Lower leg skin (tissue), 4 donors: ENCODE results near the gene TOP3B. TPM values are rescaled to one million over a fixed set of nuclear protein-coding genes. Genes with fewer than 3 reads are reported as not detected.

ENCODE experiments used
- DNase-seq, 2 donors: peaks; one replicate each; pipeline ENCODE4 v3.0.0-alpha.2; 2019; ENCODE audit warnings: low spot score in 2 of 2
- H3K4me3 ChIP-seq: fragments of 200-600 bp; sonication (generic); 2 replicates; pipeline ENCODE4 v1.5.1; 2017; ENCODE audit warnings: mild to moderate bottlenecking, low read depth; ENCODE audit not compliant: poor library complexity, severe bottlenecking
- CTCF ChIP-seq, 3 donors: fragments of 450-650 bp; IDR thresholded peaks; one replicate each; pipeline ENCODE4 v1.5.1; 2016; ENCODE audit warnings: antibody characterized with exemption in 3 of 3, mild to moderate bottlenecking in 3 of 3, moderate library complexity in 2 of 3
- POLR2A ChIP-seq, 2 donors: fragments of 450-650 bp; IDR thresholded peaks; one replicate each; pipeline ENCODE4 v1.6.1; 2016 to 2017; ENCODE audit warnings: antibody characterized with exemption in 2 of 2, mild to moderate bottlenecking in 1 of 2, moderate library complexity in 1 of 2
- WGBS, 2 donors: methylation state at CpG; one replicate each; pipeline ENCODE4 v1.1.5; 2018; 5-methylcytosine and 5-hydroxymethylcytosine counted together
- intact Hi-C: fragments of 100-400 bp; cut with DNase I; formaldehyde crosslinking; loops from one replicate; pipeline ENCODE4 v1.15.0; 2023; ENCODE audit warnings: low total_unique reads
- total RNA-seq, 4 donors: library from RNA; depleted of rRNA; stranded (reverse); fragments of >200 nt; gene quantifications; one replicate each; pipeline ENCODE4 v1.1.0, GENCODE V29; 2016

The TOP3B gene
- total RNA-seq, 4 donors from 2014 or later = 23.6 to 53.6 (median 29.7) TPM

DNA sequence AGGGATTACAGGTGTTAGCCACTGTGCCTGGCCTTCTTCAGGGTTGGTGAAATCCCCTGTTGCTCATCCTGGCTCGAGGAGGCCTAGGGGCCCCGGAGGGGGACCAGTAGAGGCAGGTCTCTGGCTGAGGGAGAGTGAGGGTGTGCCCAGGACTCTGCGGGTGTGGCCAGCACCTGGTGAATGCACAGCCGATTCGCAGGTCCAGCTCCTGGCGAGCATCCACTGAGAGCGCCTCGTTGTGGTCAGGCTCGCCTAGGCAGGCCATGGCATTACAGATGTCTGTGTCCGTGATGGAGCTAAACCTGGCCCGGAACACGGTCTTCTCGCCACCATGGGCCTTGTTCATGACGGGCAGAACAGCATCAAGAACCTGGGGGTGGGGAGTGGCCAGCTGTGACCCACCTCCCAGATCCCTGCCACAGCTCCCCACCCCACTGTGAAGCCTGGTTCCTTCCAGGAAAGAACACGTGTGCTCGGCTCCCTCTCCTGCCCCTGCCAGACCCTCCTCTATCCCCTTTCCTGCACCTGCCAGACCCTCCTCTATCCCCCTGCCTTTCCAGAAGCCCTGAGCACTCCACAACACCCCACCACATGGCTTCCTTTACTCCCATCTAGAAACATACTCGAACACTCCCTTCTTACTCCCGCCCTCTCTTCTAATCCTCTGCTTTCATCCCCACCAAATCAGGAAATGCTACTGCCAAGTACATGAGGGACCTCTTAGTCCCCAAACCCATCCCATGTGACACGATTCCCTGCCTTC lies 12.4 kb downstream of the TOP3B start:
- H3K4me3 ChIP-seq = no peak overlapping the region
- TF ChIP-seq POLR2A (IDR thresholded peaks at IDR 0.05) (no peak), CTCF (IDR thresholded peaks at IDR 0.05) (no peak)
- intact Hi-C loops = no loop called here
- no peak for DNase-seq
- WGBS, 2 donors = 69 to 77% methylated on average over 13 to 17 of the region's 19 CpGs

GRCh38 chr22:21968452-21969129 lies 14.0 kb downstream of the TOP3B start:
- 94 to 96% methylated on average over 5 of the region's 5 CpGs for WGBS, 2 donors
- intact Hi-C loops = no loop called here
- DNase-seq = no peak
- no peak overlapping the region for H3K4me3 ChIP-seq
- TF ChIP-seq CTCF (IDR thresholded peaks at IDR 0.05) (no peak), POLR2A (IDR thresholded peaks at IDR 0.05) (no peak)

DNA sequence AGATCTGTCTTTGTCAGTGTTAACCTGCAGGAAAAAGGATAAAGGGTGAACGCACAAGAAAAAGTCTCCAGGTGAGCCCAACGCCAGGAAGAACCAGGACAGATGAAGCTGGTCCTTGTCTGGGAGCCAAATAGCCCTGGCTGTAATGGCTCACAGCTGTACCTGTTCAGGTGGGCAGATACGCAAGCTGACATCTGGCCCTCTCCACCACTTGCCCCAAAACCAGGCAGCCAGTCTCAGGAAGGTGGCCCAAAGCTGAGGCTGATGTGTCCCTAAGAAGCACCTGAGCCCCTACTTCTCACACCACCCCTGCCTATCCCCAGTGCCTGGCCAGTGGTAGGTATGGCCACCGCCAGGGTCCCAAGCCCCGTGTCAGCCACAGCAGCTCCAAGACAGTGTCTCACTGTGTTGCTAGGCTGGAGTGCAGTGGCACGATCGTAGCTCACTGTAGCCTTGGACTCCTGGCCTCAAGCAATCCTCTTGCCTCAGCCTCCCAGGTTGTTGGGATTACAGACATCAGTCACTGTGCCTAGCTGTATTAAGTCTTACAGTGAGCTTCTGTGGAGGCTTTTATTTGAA lies 14.8 kb downstream of the TOP3B start:
- 87 to 94% methylated on average over 7 of the region's 7 CpGs for WGBS, 2 donors
- TF ChIP-seq POLR2A (IDR thresholded peaks at IDR 0.05) (no peak), CTCF (IDR thresholded peaks at IDR 0.05) (no peak)
- intact Hi-C loops = no loop called here
- no peak for DNase-seq
- no peak overlapping the region for H3K4me3 ChIP-seq

- intact Hi-C loops = no loop called here
- TF ChIP-seq CTCF (IDR thresholded peaks at IDR 0.05) = no peak
- no peak for TF ChIP-seq POLR2A (IDR thresholded peaks at IDR 0.05)
- DNase-seq = no peak
- H3K4me3 ChIP-seq = no peak overlapping the region
- 91% methylated on average over 16 of the region's 16 CpGs for WGBS, 2 donors
These were observed 15.7 kb downstream of the TOP3B start for GRCh38 chr22:21966643-21967516.

GRCh38 chr22:21965762-21966288 lies 16.8 kb downstream of the TOP3B start:
- TF ChIP-seq POLR2A (IDR thresholded peaks at IDR 0.05) = no peak
- TF ChIP-seq CTCF (IDR thresholded peaks at IDR 0.05) = no peak
- WGBS, 2 donors = 94 to 99% methylated on average over 6 of the region's 6 CpGs

More at GRCh38 chr22:21965762-21966288, 16.8 kb downstream of the TOP3B start:
- H3K4me3 ChIP-seq = no peak overlapping the region
- DNase-seq = no peak
- intact Hi-C loops = no loop called here
